Measurements from ENCODE around the gene ASCL5.

ASCL5 gene

GRCh38 chr1:201084295-201084694 lies 42.7 kb downstream of the ASCL5 start:
- DNase-seq (ENCODE audit: low spot score), result no peak

GRCh38 chr1:201083741-201084140 lies 43.2 kb downstream of the ASCL5 start:
- no peak for DNase-seq (ENCODE audit: low spot score)

DNA sequence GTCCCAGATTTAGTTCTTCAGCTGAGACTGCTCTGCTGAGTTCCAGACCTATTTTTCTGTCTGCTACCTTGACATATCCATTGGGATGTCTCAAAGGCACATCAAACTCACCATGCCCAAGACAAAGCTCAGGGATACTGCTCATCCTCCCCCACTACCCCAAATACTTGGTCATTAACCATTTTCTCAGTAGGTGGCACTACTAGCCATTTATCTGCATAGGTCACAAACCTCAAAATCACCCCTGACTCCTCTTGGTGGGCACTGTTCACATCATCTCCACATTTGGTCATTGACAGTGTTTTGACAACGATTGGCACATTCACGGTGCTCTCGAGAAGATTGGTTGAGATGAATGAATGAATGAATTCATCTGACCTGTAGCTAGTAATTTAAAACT lies 46.8 kb downstream of the ASCL5 start:
- no peak for DNase-seq (ENCODE audit: low spot score)

DNA sequence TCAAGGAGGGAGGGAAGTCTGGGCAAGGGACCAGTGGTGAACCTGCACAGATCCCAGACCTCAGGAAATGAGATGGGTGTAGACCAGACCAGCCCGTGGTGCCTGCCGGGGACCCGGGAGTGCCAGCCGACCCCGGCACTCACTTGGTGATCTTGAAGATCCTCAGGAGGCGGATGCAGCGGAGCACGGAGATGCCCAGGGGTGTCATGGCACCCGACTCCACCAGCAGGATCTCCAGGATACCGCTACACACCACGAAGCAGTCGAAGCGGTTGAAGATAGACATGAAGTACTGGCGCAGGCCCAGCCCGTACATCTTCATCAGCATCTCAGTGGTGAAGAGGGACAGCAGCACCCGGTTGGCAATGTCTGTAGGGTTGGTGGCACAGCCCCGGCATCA lies 49.2 kb downstream of the ASCL5 start:
- no peak for DNase-seq (ENCODE audit: low spot score)

DNA sequence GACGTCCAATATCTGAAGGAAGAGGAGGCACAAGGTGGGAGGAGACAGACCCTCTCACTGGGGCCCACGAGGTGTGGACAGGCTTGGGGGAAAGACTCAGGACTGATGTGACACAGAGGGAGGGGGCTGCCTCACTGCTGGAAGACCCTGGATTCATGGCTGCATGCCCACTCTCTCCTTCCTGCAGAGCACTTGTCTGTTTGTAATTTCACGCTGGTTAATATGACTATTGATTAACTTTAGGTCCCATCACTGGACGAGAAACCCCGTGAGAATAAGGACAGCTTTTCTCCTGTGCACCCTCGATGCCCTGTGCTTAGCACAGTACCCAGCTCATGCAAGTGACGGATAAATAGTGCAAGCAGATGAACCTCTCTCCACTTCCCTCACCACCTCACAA lies 49.9 kb downstream of the ASCL5 start:
- DNase-seq (ENCODE audit: low spot score), result no peak

DNA sequence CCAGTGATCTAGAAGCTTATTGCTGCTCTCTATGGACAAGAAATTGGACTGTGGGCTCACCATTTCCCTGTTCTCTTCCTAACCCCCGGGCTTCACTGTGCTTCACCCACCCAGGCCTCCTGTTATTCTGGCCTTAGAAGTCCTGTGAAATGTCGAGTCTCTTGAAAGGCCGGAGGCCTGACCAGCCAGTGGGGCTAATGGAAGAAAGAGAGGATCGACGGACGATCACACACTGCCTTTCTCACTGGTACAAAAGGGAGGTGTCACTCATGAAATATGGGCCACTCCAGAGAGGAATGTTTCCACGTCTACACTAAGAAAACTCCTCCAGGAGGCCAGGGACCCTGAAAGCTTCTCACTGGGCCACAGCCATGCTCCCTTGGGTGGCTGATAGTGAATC lies 50.9 kb downstream of the ASCL5 start:
- no peak for DNase-seq (ENCODE audit: low spot score)

GRCh38 chr1:201074018-201074417 lies 53.0 kb downstream of the ASCL5 start:
- DNase-seq (ENCODE audit: low spot score), result no peak

- no peak for DNase-seq (ENCODE audit: low spot score)
Observed at GRCh38 chr1:201072922-201073321, 54.1 kb downstream of the ASCL5 start.

DNA sequence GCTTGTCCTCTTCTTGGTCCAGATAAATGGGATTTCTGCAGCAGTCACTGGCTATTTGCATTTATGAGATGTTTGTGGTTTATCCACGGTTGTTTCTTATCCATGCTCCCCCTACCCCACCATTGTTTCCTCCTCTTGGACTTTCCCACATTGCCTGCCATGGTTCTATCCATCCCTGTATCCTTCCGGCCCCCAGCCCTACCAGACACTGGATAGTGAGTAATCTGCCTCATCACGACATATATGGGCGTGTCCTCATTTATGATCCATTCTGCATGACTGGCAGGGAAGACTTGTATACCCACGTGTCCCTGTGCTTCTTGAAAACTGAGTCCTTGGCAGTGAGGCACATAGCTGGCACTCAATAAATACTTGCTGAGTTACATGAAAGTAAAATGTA lies 54.8 kb downstream of the ASCL5 start:
- DNase-seq (ENCODE audit: low spot score), result peak; percentile 5

DNA sequence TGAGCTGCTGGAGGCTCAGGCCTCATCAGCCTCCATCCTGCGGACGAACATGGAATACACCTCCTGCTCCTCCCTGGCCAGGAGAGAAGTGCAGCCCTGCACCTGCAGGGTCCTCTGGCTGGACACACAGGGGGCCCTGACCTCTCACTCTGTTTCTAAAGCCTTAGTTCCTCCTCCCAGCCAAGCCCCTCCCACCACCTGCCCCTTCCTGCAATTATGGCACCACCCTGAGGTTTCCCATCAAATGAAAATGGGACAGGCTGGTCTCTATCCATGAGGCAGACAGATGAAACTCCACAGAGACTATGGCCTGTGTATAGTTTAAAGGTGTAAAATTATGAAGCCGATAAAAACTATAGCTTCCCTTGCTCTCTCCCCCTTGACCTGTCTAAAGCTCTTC lies 57.3 kb downstream of the ASCL5 start:
- DNase-seq (ENCODE audit: low spot score), result no peak

DNA sequence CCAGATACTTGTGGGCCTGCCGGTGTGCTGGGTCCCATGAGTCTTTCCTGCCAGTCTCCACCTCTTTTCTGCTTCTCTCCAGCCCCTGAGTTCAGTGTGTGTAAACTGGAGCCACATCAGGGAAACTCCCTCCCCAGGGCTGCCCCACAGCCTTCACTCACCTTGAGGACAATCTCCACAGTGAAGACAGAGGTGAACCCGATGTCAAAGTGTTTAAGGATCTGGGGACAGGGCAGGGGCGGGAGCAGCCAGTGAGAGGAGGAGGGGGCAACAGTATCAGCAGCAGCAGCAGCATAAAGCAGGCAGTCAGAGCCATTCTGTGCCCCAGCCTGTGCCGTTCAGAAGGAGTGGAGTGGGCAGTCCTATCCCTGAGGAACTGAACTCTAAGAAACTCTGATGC lies 58.0 kb downstream of the ASCL5 start:
- no peak for DNase-seq (ENCODE audit: low spot score)

GRCh38 chr1:201066986-201067385 lies 60.0 kb downstream of the ASCL5 start:
- no peak for DNase-seq (ENCODE audit: low spot score)

DNA sequence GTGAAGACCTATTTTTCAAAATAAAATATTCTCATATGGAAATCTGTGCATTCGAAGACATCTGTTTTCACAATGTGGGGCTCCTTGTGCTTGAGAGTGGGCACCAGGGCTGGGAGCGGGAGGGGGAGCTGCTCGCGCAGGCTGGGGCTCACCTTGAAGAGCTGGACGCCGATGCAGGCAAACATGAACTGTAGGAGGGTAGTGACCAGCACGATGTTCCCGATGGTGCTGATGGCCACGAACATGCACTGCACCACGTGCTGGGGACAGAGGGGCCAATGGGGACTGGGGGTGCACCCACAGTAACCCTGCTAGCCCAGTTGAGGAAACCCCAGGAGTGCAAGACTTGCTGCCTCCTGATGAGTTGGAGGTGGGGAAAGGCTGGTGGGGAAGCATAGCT lies 61.3 kb downstream of the ASCL5 start:
- no peak for DNase-seq (ENCODE audit: low spot score)

DNA sequence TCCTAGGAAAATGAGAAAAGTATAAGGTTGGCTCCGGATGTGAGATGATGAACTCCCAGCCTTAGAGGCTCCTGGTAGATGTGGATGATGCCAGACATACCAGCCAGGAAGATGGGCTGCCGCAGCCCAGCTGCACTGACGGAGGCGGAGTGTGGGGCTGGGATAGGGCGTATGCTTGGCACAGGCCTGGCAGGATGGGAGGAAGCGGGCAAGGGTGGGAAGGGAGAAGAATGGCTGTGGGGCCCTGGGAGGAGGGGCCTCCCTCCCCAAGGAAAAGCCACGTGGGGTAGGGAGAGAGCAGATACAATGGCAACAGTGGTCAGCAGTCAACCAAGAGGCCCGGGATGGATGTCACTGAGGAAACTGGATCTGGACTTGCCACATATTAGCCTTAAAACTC lies 62.2 kb downstream of the ASCL5 start:
- DNase-seq (ENCODE audit: low spot score), result no peak

All from LoVo (cell line).